Parathyroid adenoma (tissue), 2 donors: Measurements from ENCODE around the gene AFF3.

Experiments
- H2AFZ ChIP-seq: fragments of 300-600 bp; sonication (generic); one replicate; pipeline ENCODE4 v1.7.0; 2017; ENCODE audit warnings: antibody characterized with exemption, mild to moderate bottlenecking
- H3K27ac ChIP-seq: fragments of 300-600 bp; sonication (generic); one replicate; pipeline ENCODE4 v1.7.0; 2017
- H3K27me3 ChIP-seq: fragments of 300-600 bp; sonication (generic); one replicate; pipeline ENCODE4 v1.7.0; 2017; ENCODE audit warnings: low read length; ENCODE audit not compliant: control insufficient read depth, insufficient read depth
- H3K36me3 ChIP-seq: fragments of 300-600 bp; sonication (generic); one replicate; pipeline ENCODE4 v1.7.0; 2017; ENCODE audit warnings: low read length; ENCODE audit not compliant: control insufficient read depth, insufficient read depth
- H3K4me1 ChIP-seq: fragments of 300-600 bp; sonication (generic); one replicate; pipeline ENCODE4 v1.7.0; 2017; ENCODE audit warnings: control low read depth
- H3K4me2 ChIP-seq: fragments of 300-600 bp; sonication (generic); one replicate; pipeline ENCODE4 v1.7.0; 2017; ENCODE audit warnings: low read length
- H3K4me3 ChIP-seq: fragments of 300-600 bp; sonication (generic); one replicate; pipeline ENCODE4 v1.7.0; 2017; ENCODE audit warnings: low read depth, low read length
- H3K79me2 ChIP-seq: fragments of 300-600 bp; sonication (generic); one replicate; pipeline ENCODE4 v1.7.0; 2017; ENCODE audit warnings: control low read depth
- H3K9ac ChIP-seq: fragments of 300-600 bp; sonication (generic); one replicate; pipeline ENCODE4 v1.7.0; 2017; ENCODE audit warnings: mild to moderate bottlenecking
- H3K9me3 ChIP-seq: fragments of 300-600 bp; sonication (generic); one replicate; pipeline ENCODE4 v1.7.0; 2017; ENCODE audit warnings: low read length; ENCODE audit not compliant: control insufficient read depth
- CTCF ChIP-seq: fragments of 300-600 bp; sonication (generic); IDR thresholded peaks from one replicate; pipeline ENCODE4 v1.7.0; 2017; ENCODE audit warnings: antibody characterized with exemption, mild to moderate bottlenecking
- donor health status: primary hyperparathyroidism.

Gene AFF3

DNA sequence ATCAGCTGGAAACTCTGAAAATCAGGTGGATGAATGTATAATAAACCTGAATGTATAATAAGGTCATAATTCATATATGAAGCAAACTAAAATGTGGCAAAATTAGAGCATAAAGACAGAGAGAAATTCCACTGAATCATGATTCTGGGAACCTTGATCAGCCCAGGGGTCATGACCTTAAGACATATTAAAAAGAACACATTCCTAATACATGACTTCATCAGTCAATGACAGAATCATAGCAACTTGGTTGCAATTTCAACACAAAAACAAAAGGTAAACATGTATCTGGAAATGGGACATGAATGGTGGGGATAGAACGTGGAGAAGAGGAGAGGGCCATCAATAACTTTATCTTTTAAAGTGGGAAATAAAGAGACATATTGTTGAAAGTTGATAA, 17.6 kb downstream of the AFF3 start:
- H3K27me3 ChIP-seq, result no peaks in the 10 kb centered on the region
- H3K9me3 ChIP-seq, result no peaks in the 10 kb centered on the region
- no peak overlapping the region for H3K4me2 ChIP-seq
- no peaks in the 10 kb centered on the region for H3K36me3 ChIP-seq
- no peaks in the 10 kb centered on the region for H3K4me1 ChIP-seq
- no peak overlapping the region for H3K4me3 ChIP-seq
- H3K79me2 ChIP-seq, result no peaks in the 10 kb centered on the region
- H3K27ac ChIP-seq, result no peak overlapping the region
- H3K9ac ChIP-seq, result no peak overlapping the region
- H2AFZ ChIP-seq, result no peak overlapping the region
- no peak for TF ChIP-seq CTCF

GRCh38 chr2:100121124-100121718, 21.2 kb downstream of the AFF3 start:
- Histone ChIP-seq H3K27ac (no peak overlapping the region), H3K9ac (no peak overlapping the region), H3K4me3 (no peak overlapping the region), H3K79me2 (no peaks in the 10 kb centered on the region), H3K36me3 (no peaks in the 10 kb centered on the region), H3K27me3 (no peaks in the 10 kb centered on the region), H3K4me2 (no peak overlapping the region), H3K9me3 (no peaks in the 10 kb centered on the region), H2AFZ (no peak overlapping the region), H3K4me1 (no peaks in the 10 kb centered on the region)
- TF ChIP-seq CTCF, result no peak

- Histone ChIP-seq H3K27ac (no peak overlapping the region), H3K27me3 (no peaks in the 10 kb centered on the region), H3K36me3 (no peaks in the 10 kb centered on the region), H2AFZ (no peak overlapping the region), H3K79me2 (no peaks in the 10 kb centered on the region), H3K4me3 (no peak overlapping the region), H3K4me1 (no peaks in the 10 kb centered on the region), H3K9me3 (no peaks in the 10 kb centered on the region), H3K4me2 (no peak overlapping the region), H3K9ac (no peak overlapping the region)
- TF ChIP-seq CTCF, result no peak
Measured at GRCh38 chr2:100119235-100119634, 23.2 kb downstream of the AFF3 start.

DNA sequence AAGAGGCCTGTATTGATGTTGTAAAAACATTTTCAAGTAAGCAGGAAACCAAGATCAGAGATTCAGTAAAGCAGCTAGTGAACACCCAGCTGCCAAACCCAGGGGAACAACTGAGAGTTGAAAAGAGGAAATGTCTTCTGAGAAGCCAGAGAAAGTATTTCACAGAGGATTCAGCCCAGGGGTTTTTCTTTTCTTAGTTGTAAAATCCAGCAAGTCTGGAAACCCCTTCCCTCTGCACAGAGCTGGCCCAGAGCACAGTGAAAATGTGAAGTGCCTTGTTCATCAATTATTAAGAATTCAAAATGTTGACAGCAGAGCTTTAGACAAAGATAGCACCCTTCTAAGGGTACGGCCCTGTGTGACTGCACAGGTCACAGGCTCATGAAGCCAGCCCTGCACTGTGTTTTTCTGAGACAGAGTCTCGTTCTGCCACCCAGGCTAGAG, 28.4 kb downstream of the AFF3 start:
- Histone ChIP-seq H3K27ac (no peak overlapping the region), H3K36me3 (no peaks in the 10 kb centered on the region), H3K4me1 (no peaks in the 10 kb centered on the region), H3K27me3 (no peaks in the 10 kb centered on the region), H3K9ac (no peak overlapping the region), H3K4me2 (no peak overlapping the region), H3K79me2 (no peaks in the 10 kb centered on the region), H2AFZ (no peak overlapping the region), H3K9me3 (no peaks in the 10 kb centered on the region), H3K4me3 (no peak overlapping the region)
- no peak for TF ChIP-seq CTCF

DNA sequence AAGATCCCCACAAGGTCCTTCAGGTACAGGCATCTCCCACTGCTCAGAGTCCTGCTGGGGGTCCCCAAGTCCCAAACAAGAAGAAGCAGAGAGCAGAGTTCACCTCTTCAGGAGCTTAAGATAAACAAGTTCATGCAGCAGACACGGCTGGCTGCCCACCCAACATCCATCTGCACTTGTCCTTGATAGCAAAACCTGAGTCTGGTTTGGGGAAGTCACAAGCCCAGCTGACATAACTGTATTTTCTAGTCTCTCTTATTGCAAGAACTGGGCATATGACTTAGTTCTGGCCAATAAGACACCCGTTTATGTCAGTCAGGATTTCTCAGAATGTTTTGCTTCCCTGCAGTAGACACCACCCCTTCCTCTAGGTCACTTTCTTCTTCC, 31.8 kb downstream of the AFF3 start:
- no peaks in the 10 kb centered on the region for H3K36me3 ChIP-seq
- H3K4me3 ChIP-seq, result no peak overlapping the region
- no peak for TF ChIP-seq CTCF
- H3K27ac ChIP-seq, result no peak overlapping the region
- H2AFZ ChIP-seq, result no peak overlapping the region
- no peaks in the 10 kb centered on the region for H3K4me1 ChIP-seq
- no peaks in the 10 kb centered on the region for H3K79me2 ChIP-seq
- no peak overlapping the region for H3K9ac ChIP-seq
- no peak overlapping the region for H3K4me2 ChIP-seq
- H3K27me3 ChIP-seq, result no peaks in the 10 kb centered on the region
- no peaks in the 10 kb centered on the region for H3K9me3 ChIP-seq
